H1 (cell line): ENCODE results near the gene FAT1. TPM values are rescaled to one million over a fixed set of nuclear protein-coding genes. Genes with fewer than 3 reads are reported as not detected.

Experiments
- CTCF ChIA-PET: fragments of 300-600 bp; sonication (Branson Sonifier 250); formaldehyde crosslinking; loops from one replicate; lab custom pipeline; 2021; ENCODE audit not compliant: partially characterized antibody; lab: Charles Lee
- POLR2A ChIA-PET: fragments of 300-600 bp; sonication (Branson Sonifier 250); formaldehyde crosslinking; loops from one replicate; lab custom pipeline; 2021; ENCODE audit warnings: inconsistent platforms; ENCODE audit not compliant: partially characterized antibody; lab: Charles Lee
- DNase-seq, 2 experiments: peaks; one replicate each; pipeline versions ENCODE4 v3.0.0 to v3.0.0-alpha.2; 2010 to 2022; ENCODE audit warnings: low spot score in 2 of 2, low read depth in 1 of 2, mixed read lengths in 1 of 2
- FAIRE-seq: peaks from 2 replicates; lab custom pipeline; 2011; peaks lifted over from hg19 to GRCh38; lab: Jason Lieb, UNC
- H2AFZ ChIP-seq: 2 replicates; pipeline ENCODE4 v1.8.1; 2012; ENCODE audit warnings: low read length, inconsistent platforms
- H2AK5ac ChIP-seq: 2 replicates; pipeline ENCODE4 v1.6.1; 2013; ENCODE audit warnings: low read depth, low read length
- H2BK120ac ChIP-seq: replicated peaks from 2 replicates; pipeline ENCODE3; 2013; ENCODE audit warnings: low read depth, low read length, inconsistent platforms
- H2BK12ac ChIP-seq: 2 replicates; pipeline ENCODE4 v1.6.1; 2013; ENCODE audit warnings: low read depth, low read length
- H2BK15ac ChIP-seq: 2 replicates; pipeline ENCODE4 v1.6.1; 2013; ENCODE audit warnings: low read length
- H2BK20ac ChIP-seq: 2 replicates; pipeline ENCODE4 v1.6.1; 2013; ENCODE audit warnings: low read length
- H2BK5ac ChIP-seq: 2 replicates; pipeline ENCODE4 v1.6.1; 2013; ENCODE audit warnings: low read depth, low read length
- H3K14ac ChIP-seq: 2 replicates; pipeline ENCODE4 v1.6.1; 2013; ENCODE audit warnings: inconsistent platforms; ENCODE audit not compliant: insufficient read length
- H3K18ac ChIP-seq: 2 replicates; pipeline ENCODE4 v1.6.1; 2013; ENCODE audit warnings: low read length; ENCODE audit errors: extremely low read depth
- H3K23ac ChIP-seq: 2 replicates; pipeline ENCODE4 v1.6.1; 2013; ENCODE audit warnings: inconsistent platforms; ENCODE audit not compliant: insufficient read length
- H3K23me2 ChIP-seq: 2 replicates; pipeline ENCODE4 v1.6.1; 2013; ENCODE audit warnings: low read depth, low read length
- H3K27ac ChIP-seq: 2 replicates; pipeline ENCODE4 v1.6.1; 2011; ENCODE audit warnings: low read depth, low read length, inconsistent platforms
- H3K27me3 ChIP-seq, 4 experiments: replicated peaks in 1 of 4; 1 replicate in 1 of 4; 2 replicates in 3 of 4; pipeline versions ENCODE4 v1.6.1 to v1.8.1; 2011 to 2013; ENCODE audit warnings: low read length in 3 of 4, mild to moderate bottlenecking in 3 of 4, inconsistent platforms in 2 of 4, mixed read lengths in 2 of 4, moderate library complexity in 1 of 4; ENCODE audit not compliant: control insufficient read depth in 3 of 4, insufficient read depth in 3 of 4; ENCODE audit errors: extremely low read depth in 1 of 4
- H3K36me3 ChIP-seq, 4 experiments: 2 replicates each; pipeline versions ENCODE4 v1.6.1 to v1.8.1; 2011 to 2013; ENCODE audit warnings: mild to moderate bottlenecking in 4 of 4, low read length in 3 of 4, moderate library complexity in 2 of 4, control low read depth in 1 of 4, inconsistent platforms in 1 of 4; ENCODE audit not compliant: insufficient read depth in 4 of 4, control insufficient read depth in 2 of 4
- H3K4ac ChIP-seq: replicated peaks from 2 replicates; pipeline ENCODE3; 2013; ENCODE audit warnings: low read length, low read depth, mixed read lengths, inconsistent platforms; ENCODE audit not compliant: insufficient read length
- H3K4me1 ChIP-seq, 4 experiments: replicated peaks in 1 of 4; 1 replicate in 1 of 4; 2 replicates in 3 of 4; pipeline versions ENCODE4 v1.6.1 to v1.8.1; 2011 to 2013; ENCODE audit warnings: low read length in 3 of 4, inconsistent platforms in 2 of 4, mixed read lengths in 1 of 4; ENCODE audit not compliant: insufficient read depth in 4 of 4, control insufficient read depth in 3 of 4
- H3K4me2 ChIP-seq, 2 experiments: 2 replicates each; pipeline versions ENCODE4 v1.6.1 to v1.8.1; 2011 to 2013; ENCODE audit warnings: low read depth in 2 of 2, low read length in 2 of 2, control low read depth in 1 of 2, inconsistent platforms in 1 of 2, mild to moderate bottlenecking in 1 of 2; ENCODE audit not compliant: insufficient read depth in 1 of 2
- H3K4me3 ChIP-seq, 4 experiments: fragments of 200-600, 300-600 bp in 1 of 4; sonication (generic), shearing (Covaris generic), sonication (Bioruptor Twin) in 1 of 4; 2 replicates each; pipeline versions ENCODE4 v1.5.1 to v1.8.1; 2011 to 2016; ENCODE audit warnings: low read length in 4 of 4, low read depth in 3 of 4, control low read depth in 2 of 4, inconsistent platforms in 2 of 4, mild to moderate bottlenecking in 2 of 4, mixed read lengths in 1 of 4, moderate library complexity in 1 of 4; ENCODE audit not compliant: insufficient read depth in 2 of 4; ENCODE audit errors: extremely low read depth in 1 of 4
- H3K56ac ChIP-seq: replicated peaks from 2 replicates; pipeline ENCODE3; 2013; ENCODE audit warnings: low read depth, mild to moderate bottlenecking, mixed read lengths, low read length, inconsistent platforms; ENCODE audit not compliant: insufficient read length
- H3K79me1 ChIP-seq: 2 replicates; pipeline ENCODE4 v1.6.1; 2013; ENCODE audit warnings: low read depth, low read length, control low read depth
- H3K79me2 ChIP-seq, 2 experiments: 2 replicates each; pipeline versions ENCODE4 v1.6.1 to v1.8.1; 2012 to 2013; ENCODE audit warnings: low read length in 2 of 2, mild to moderate bottlenecking in 2 of 2, inconsistent platforms in 1 of 2; ENCODE audit not compliant: insufficient read depth in 2 of 2, control insufficient read depth in 1 of 2
- H3K9ac ChIP-seq, 4 experiments: replicated peaks in 1 of 4; 1 replicate in 1 of 4; 2 replicates in 3 of 4; pipeline versions ENCODE4 v1.6.1 to v1.8.1; 2011 to 2013; ENCODE audit warnings: low read depth in 3 of 4, low read length in 3 of 4, control low read depth in 2 of 4, mild to moderate bottlenecking in 2 of 4, moderate library complexity in 2 of 4, inconsistent platforms in 1 of 4; ENCODE audit errors: extremely low read depth in 1 of 4
- H3K9me3 ChIP-seq, 2 experiments: 2 replicates each; pipeline versions ENCODE4 v1.6.1 to v1.8.1; 2012 to 2013; ENCODE audit warnings: mild to moderate bottlenecking in 2 of 2, moderate library complexity in 2 of 2, control low read depth in 1 of 2, inconsistent platforms in 1 of 2, low read depth in 1 of 2, low read length in 1 of 2, mixed read lengths in 1 of 2; ENCODE audit not compliant: insufficient read depth in 2 of 2
- H4K20me1 ChIP-seq, 2 experiments: replicated peaks in 1 of 2; 2 replicates each; pipeline versions ENCODE3 to v1.8.1; 2011 to 2013; ENCODE audit warnings: inconsistent platforms in 2 of 2, low read length in 2 of 2, mild to moderate bottlenecking in 1 of 2; ENCODE audit not compliant: insufficient read depth in 2 of 2, control insufficient read depth in 1 of 2
- H4K5ac ChIP-seq: 2 replicates; pipeline ENCODE4 v1.6.1; 2013; ENCODE audit warnings: low read length, low read depth, mixed read lengths, inconsistent platforms; ENCODE audit not compliant: insufficient read length
- H4K8ac ChIP-seq: 2 replicates; pipeline ENCODE4 v1.8.0; 2013; ENCODE audit warnings: mild to moderate bottlenecking, moderate library complexity, low read length, inconsistent platforms; ENCODE audit not compliant: insufficient read depth; ENCODE audit errors: extremely low read depth
- H4K91ac ChIP-seq: replicated peaks from 2 replicates; pipeline ENCODE3; 2013; ENCODE audit warnings: low read length, mixed read lengths, inconsistent platforms; ENCODE audit not compliant: insufficient read length
- CBX5 ChIP-seq: fragments of 300-800, 300-1000 bp; sonication (generic); IDR thresholded peaks from 2 replicates; pipeline ENCODE4 v1.7.1; 2016; ENCODE audit warnings: antibody characterized with exemption, low read length, low read depth
- CHD2 ChIP-seq: IDR thresholded peaks from 2 replicates; pipeline ENCODE4 v1.6.1; 2012; ENCODE audit warnings: low read length, improper control_type of control experiment
- CREB1 ChIP-seq: IDR thresholded peaks from 2 replicates; pipeline ENCODE4 v1.6.1; 2012; ENCODE audit warnings: inconsistent platforms
- KDM5A ChIP-seq: fragments of 200-600 bp; IDR thresholded peaks from 2 replicates; pipeline ENCODE4 v1.7.1; 2012; ENCODE audit warnings: mild to moderate bottlenecking, low read length, inconsistent platforms, mixed read lengths
- RNF2 ChIP-seq: fragments of 200-900, 300-1000 bp; sonication (generic); IDR thresholded peaks from 2 replicates; pipeline ENCODE4 v1.7.1; 2016; ENCODE audit warnings: borderline replicate concordance, low read depth, mild to moderate bottlenecking, antibody characterized with exemption, low read length; ENCODE audit not compliant: poor library complexity, severe bottlenecking; ENCODE audit errors: missing control alignments
- RXRA ChIP-seq: IDR thresholded peaks from 2 replicates; pipeline ENCODE4 v1.6.1; 2011; ENCODE audit warnings: low read depth, mild to moderate bottlenecking, low read length, moderate library complexity; ENCODE audit not compliant: insufficient read depth
- SP2 ChIP-seq: IDR thresholded peaks from 2 replicates; pipeline ENCODE4 v1.6.1; 2012; ENCODE audit warnings: mild to moderate bottlenecking, low read length, inconsistent platforms
- WGBS, 2 experiments: shearing (Covaris generic) in 1 of 2; methylation state at CpG; one replicate each; pipeline versions ENCODE4 v1.1.6 to v1.1.7; 2013 to 2015; ENCODE audit warnings: low lambda C conversion rate in 2 of 2, mixed read lengths in 2 of 2, inconsistent platforms in 1 of 2, low coverage in 1 of 2, missing lambda C conversion rate in 1 of 2; ENCODE audit not compliant: insufficient replicate concordance in 2 of 2, insufficient coverage in 1 of 2, insufficient read length in 1 of 2; ENCODE audit errors: extremely low coverage in 1 of 2, missing lambda C conversion rate in 1 of 2; 5-methylcytosine and 5-hydroxymethylcytosine counted together
- polyA plus RNA-seq, 7 experiments: library from polyadenylated mRNA; depleted of rRNA in 3 of 7; stranded (reverse) in 5 of 7; unstranded in 2 of 7; fragments of >200 nt in 5 of 7; fragments of 200-250 nt in 2 of 7; gene quantifications; 1 replicate in 5 of 7; 2 replicates in 1 of 7; 4 replicates in 1 of 7; pipeline versions ENCODE4 v1.2.1 to v1.2.3, GENCODE V29; 2011 to 2013; ENCODE audit warnings: missing spikeins in 2 of 7, mixed read lengths in 2 of 7
- total RNA-seq: library from RNA; stranded (reverse); fragmentation: NEBNext Ultra II Directional; extraction: Animal tissue kit (Norgen Biotek cat#: 25700); gene quantifications from 2 replicates; pipeline ENCODE4 v1.2.1, GENCODE V29; 2021

FAT1 gene
- total and polyA plus RNA-seq, 2 of the 8 experiments (the other 6 are each of a cell fraction or from before 2014, with no cell fraction given) = 94.4 to 137 TPM

- no peak overlapping the region for H3K56ac ChIP-seq
- H2BK120ac ChIP-seq = no peak overlapping the region
- peaks cover 4% of the 10 kb centered on the region; the same call in 1 of the 2 replicates for H3K23me2 ChIP-seq
- DNase-seq = no peak
- no peaks in the 10 kb centered on the region for H3K27me3 ChIP-seq
- H3K4me2 ChIP-seq = no peak overlapping the region
- no peak overlapping the region for H2BK12ac ChIP-seq
- ChIA-PET POLR2A (interaction anchor here (0.7 kb wide), 1 partner anchor 1983 kb away, joined by 3 read pairs; no protein-coding TSS in a partner anchor), CTCF (interaction anchor here (0.8 kb wide), 1 partner anchor 138 kb away, joined by 3 read pairs; no protein-coding TSS in a partner anchor)
- no peak overlapping the region for H3K18ac ChIP-seq
- H2AK5ac ChIP-seq = no peak overlapping the region
- H4K5ac ChIP-seq = no peak overlapping the region
- H3K4me3 ChIP-seq = no peak overlapping the region
- H3K4me1 ChIP-seq = peaks cover 0 to 21% (median 10%) of the 10 kb centered on the region in 4 experiments; a peak in 4 of 7 replicates
- no peak overlapping the region for H3K14ac ChIP-seq
- WGBS, 2 experiments = 87% methylated on average over 15 of the region's 16 CpGs; no CpG with 5 or more reads in 1 of the 2 experiments
- H2BK20ac ChIP-seq = no peak overlapping the region
- H3K36me3 ChIP-seq = peaks cover 0 to 7% (median 5%) of the 10 kb centered on the region in 4 experiments; a peak in 6 of 8 replicates
- H2AFZ ChIP-seq = no peak overlapping the region
- no peaks in the 10 kb centered on the region; a peak in 1 of 4 replicates for H3K9me3 ChIP-seq
- H3K9ac ChIP-seq = no peak overlapping the region
- H2BK15ac ChIP-seq = no peak overlapping the region
- no peak for FAIRE-seq
- TF ChIP-seq RNF2 (no peak), KDM5A (no peak), CHD2 (no peak), SP2 (no peak), RXRA (no peak), CREB1 (no peak), CBX5 (no peak)
- no peak overlapping the region for H3K4ac ChIP-seq
- H4K20me1 ChIP-seq = peaks cover 15 to 23% of the 10 kb centered on the region in 2 experiments
- no peak overlapping the region; the same call in 1 of the 2 replicates for H4K8ac ChIP-seq
- H3K27ac ChIP-seq = no peak overlapping the region
- H4K91ac ChIP-seq = no peak overlapping the region
- no peak overlapping the region for H3K23ac ChIP-seq
- no peak overlapping the region for H2BK5ac ChIP-seq
- peaks cover 7% of the 10 kb centered on the region for H3K79me1 ChIP-seq
- H3K79me2 ChIP-seq = peaks cover 36 to 98% of the 10 kb centered on the region in 2 experiments
Measured at GRCh38 chr4:186714006-186714675, 9.5 kb downstream of the FAT1 start.
